Osteocyte (in vitro differentiated cells): ENCODE measurements around the gene POLR3GL. TPM values are rescaled to one million over a fixed set of nuclear protein-coding genes. Genes with fewer than 3 reads are reported as not detected.

Experiments
- DNase-seq: peaks from one replicate; pipeline ENCODE4 v3.0.0; 2021; ENCODE audit warnings: mixed read lengths; ENCODE audit not compliant: unreplicated experiment; ENCODE audit errors: extremely low spot score
- H3K27ac Mint-ChIP-seq: one replicate; pipeline ENCODE4 v1.8.0; 2021; ENCODE audit warnings: mild to moderate bottlenecking, mixed read lengths; ENCODE audit not compliant: unreplicated experiment
- H3K27me3 Mint-ChIP-seq: one replicate; pipeline ENCODE4 v1.8.0; 2021; ENCODE audit warnings: mixed read lengths; ENCODE audit not compliant: unreplicated experiment
- H3K36me3 Mint-ChIP-seq: one replicate; pipeline ENCODE4 v1.8.0; 2021; ENCODE audit warnings: mixed read lengths; ENCODE audit not compliant: unreplicated experiment
- H3K4me1 Mint-ChIP-seq: one replicate; pipeline ENCODE4 v1.8.0; 2021; ENCODE audit warnings: mixed read lengths; ENCODE audit not compliant: unreplicated experiment
- H3K4me3 Mint-ChIP-seq: one replicate; pipeline ENCODE4 v1.8.0; 2021; ENCODE audit warnings: mild to moderate bottlenecking, moderate library complexity, mixed read lengths; ENCODE audit not compliant: unreplicated experiment
- H3K9me3 Mint-ChIP-seq: one replicate; pipeline ENCODE4 v1.8.0; 2021; ENCODE audit warnings: mixed read lengths; ENCODE audit not compliant: unreplicated experiment
- total RNA-seq: library from RNA; stranded (reverse); gene quantifications from 2 replicates; pipeline ENCODE4 v1.2.1, GENCODE V29; 2021
- TF ChIP-seq, protein P1 (sequence below): fragments of 200-600 bp; sonication (generic); IDR thresholded peaks from 2 replicates; pipeline ENCODE4 v1.5.0; 2021; ENCODE audit warnings: antibody characterized with exemption, mild to moderate bottlenecking, moderate library complexity

The POLR3GL gene
- total RNA-seq, 1 donor from 2014 or later: 22.4 TPM

DNA sequence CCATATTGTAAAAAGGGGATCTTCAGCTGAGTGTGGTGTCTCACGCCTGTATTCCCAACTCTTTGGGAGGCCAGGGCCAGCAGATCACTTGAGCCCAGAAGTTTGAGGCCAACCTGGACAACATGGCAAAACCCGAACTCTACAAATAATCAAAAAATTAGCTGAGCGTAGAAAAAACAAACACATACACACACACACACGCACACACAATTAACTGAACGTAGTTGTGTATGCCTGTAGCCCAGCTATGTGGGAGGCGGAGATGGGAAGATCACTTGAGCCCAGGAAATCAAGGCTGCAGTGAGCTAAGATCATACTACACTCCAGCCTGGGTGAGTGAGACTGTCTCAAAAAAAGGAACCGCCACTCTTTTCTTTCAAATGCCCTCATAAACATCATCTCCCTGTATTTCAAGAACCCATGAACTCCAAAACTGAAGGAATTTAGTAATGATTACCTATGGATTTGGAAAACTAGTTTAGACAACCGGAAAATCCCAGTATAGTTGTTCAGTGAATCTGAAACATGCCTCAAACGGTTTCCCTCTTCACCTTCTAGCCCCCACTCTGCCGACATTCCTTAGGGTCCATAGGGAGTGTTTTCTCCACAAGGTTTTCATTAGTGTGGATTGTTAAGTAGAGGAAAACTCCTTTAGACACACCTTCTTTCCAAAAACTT lies 27.4 kb downstream of the POLR3GL start:
- Mint-ChIP-seq H3K4me3 (peak overlapping the region; percentile 94), H3K36me3 (peaks cover 38% of the 10 kb centered on the region), H3K9me3 (no peaks in the 10 kb centered on the region), H3K27ac (peak overlapping the region; percentile 75), H3K4me1 (peaks cover 49% of the 10 kb centered on the region), H3K27me3 (no peaks in the 10 kb centered on the region)
- TF ChIP-seq, protein P1, sequence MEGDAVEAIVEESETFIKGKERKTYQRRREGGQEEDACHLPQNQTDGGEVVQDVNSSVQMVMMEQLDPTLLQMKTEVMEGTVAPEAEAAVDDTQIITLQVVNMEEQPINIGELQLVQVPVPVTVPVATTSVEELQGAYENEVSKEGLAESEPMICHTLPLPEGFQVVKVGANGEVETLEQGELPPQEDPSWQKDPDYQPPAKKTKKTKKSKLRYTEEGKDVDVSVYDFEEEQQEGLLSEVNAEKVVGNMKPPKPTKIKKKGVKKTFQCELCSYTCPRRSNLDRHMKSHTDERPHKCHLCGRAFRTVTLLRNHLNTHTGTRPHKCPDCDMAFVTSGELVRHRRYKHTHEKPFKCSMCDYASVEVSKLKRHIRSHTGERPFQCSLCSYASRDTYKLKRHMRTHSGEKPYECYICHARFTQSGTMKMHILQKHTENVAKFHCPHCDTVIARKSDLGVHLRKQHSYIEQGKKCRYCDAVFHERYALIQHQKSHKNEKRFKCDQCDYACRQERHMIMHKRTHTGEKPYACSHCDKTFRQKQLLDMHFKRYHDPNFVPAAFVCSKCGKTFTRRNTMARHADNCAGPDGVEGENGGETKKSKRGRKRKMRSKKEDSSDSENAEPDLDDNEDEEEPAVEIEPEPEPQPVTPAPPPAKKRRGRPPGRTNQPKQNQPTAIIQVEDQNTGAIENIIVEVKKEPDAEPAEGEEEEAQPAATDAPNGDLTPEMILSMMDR: no peak
- no peak for DNase-seq

DNA sequence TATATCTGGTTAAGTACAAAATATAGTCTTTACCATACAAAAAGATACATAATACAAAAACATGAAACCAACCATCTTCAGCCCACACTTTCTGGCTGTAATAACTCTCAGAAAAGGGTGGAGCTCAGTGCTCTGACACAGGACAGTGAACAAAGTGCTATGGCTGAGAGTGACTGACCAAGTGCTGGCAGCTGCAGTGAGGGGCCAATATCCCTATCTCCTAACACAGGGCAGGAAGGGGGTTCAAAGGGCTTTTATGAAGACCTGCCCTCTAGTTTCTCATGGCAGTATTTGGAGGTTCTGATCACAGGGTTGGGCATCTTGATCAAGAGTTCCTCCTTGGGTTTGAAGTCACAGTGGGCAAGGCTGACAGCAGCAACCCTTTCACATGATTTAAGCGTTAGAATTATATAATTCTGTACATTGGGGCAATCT lies 28.0 kb downstream of the POLR3GL start:
- H3K9me3 Mint-ChIP-seq: no peaks in the 10 kb centered on the region
- H3K27me3 Mint-ChIP-seq: no peaks in the 10 kb centered on the region
- no peak for DNase-seq
- H3K4me1 Mint-ChIP-seq: peaks cover 55% of the 10 kb centered on the region
- TF ChIP-seq, protein P1: no peak
- peaks cover 38% of the 10 kb centered on the region for H3K36me3 Mint-ChIP-seq
- H3K27ac Mint-ChIP-seq: peak overlapping the region; percentile 75
- H3K4me3 Mint-ChIP-seq: peak overlapping the region; percentile 94

- H3K4me1 Mint-ChIP-seq: peaks cover 60% of the 10 kb centered on the region
- H3K36me3 Mint-ChIP-seq: peaks cover 38% of the 10 kb centered on the region
Observed at GRCh38 chr1:145992958-145993617, 28.6 kb downstream of the POLR3GL start.

GRCh38 chr1:145993618-145994390 lies 29.3 kb downstream of the POLR3GL start:
- H3K27ac Mint-ChIP-seq: peak overlapping the region; percentile 96
- H3K27me3 Mint-ChIP-seq: no peaks in the 10 kb centered on the region
- H3K4me1 Mint-ChIP-seq: peaks cover 61% of the 10 kb centered on the region

More at GRCh38 chr1:145992958-145993617, 28.6 kb downstream of the POLR3GL start:
- DNase-seq: no peak
- TF ChIP-seq, protein P1: no peak
- no peaks in the 10 kb centered on the region for H3K9me3 Mint-ChIP-seq
- H3K27me3 Mint-ChIP-seq: no peaks in the 10 kb centered on the region
- H3K4me3 Mint-ChIP-seq: peak overlapping the region; percentile 94
- H3K27ac Mint-ChIP-seq: peak overlapping the region; percentile 75

More at GRCh38 chr1:145993618-145994390, 29.3 kb downstream of the POLR3GL start:
- peak overlapping the region; percentile 94 for H3K4me3 Mint-ChIP-seq
- TF ChIP-seq, protein P1: no peak
- peaks cover 38% of the 10 kb centered on the region for H3K36me3 Mint-ChIP-seq
- H3K9me3 Mint-ChIP-seq: no peaks in the 10 kb centered on the region
- DNase-seq: no peak
